H1 (cell line): ENCODE results near the gene CRYGA. TPM values are rescaled to one million over a fixed set of nuclear protein-coding genes. Genes with fewer than 3 reads are reported as not detected.

Experiments used
- ASH2L ChIP-seq: fragments of 200-600, 300-600 bp; sonication (generic); IDR thresholded peaks from one replicate; pipeline ENCODE4 v1.7.1; 2017; ENCODE audit warnings: low read length
- BRCA1 ChIP-seq: IDR thresholded peaks from 2 replicates; pipeline ENCODE4 v1.6.1; 2012; ENCODE audit warnings: low read depth, low read length, improper control_type of control experiment
- polyA plus RNA-seq, 7 experiments: library from polyadenylated mRNA; depleted of rRNA in 3 of 7; stranded (reverse) in 5 of 7; unstranded in 2 of 7; fragments of >200 nt in 5 of 7; fragments of 200-250 nt in 2 of 7; gene quantifications; 1 replicate in 5 of 7; 2 replicates in 1 of 7; 4 replicates in 1 of 7; pipeline versions ENCODE4 v1.2.1 to v1.2.3, GENCODE V29; 2011 to 2013; ENCODE audit warnings: missing spikeins in 2 of 7, mixed read lengths in 2 of 7
- total RNA-seq: library from RNA; stranded (reverse); fragmentation: NEBNext Ultra II Directional; extraction: Animal tissue kit (Norgen Biotek cat#: 25700); gene quantifications from 2 replicates; pipeline ENCODE4 v1.2.1, GENCODE V29; 2021
- TF ChIP-seq, protein P1 (sequence below): IDR thresholded peaks from 2 replicates; pipeline ENCODE4 v1.6.1; 2012; ENCODE audit warnings: inconsistent platforms

CRYGA gene
- total and polyA plus RNA-seq, 2 of the 8 experiments (the other 6 are each of a cell fraction or from before 2014, with no cell fraction given) = not detected

- TF ChIP-seq, protein P1, sequence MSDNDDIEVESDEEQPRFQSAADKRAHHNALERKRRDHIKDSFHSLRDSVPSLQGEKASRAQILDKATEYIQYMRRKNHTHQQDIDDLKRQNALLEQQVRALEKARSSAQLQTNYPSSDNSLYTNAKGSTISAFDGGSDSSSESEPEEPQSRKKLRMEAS = no peak
- TF ChIP-seq BRCA1 (no peak), ASH2L (no peak)
Measured at GRCh38 chr2:208130712-208131110, 32.7 kb downstream of the CRYGA start (continued).
